ENCODE measurements around the gene TFAP2E. TPM values are rescaled to one million over a fixed set of nuclear protein-coding genes. Genes with fewer than 3 reads are reported as not detected.

Gene TFAP2E
- polyA plus RNA-seq, 1 donor from 2014 or later = 7.0 TPM

GRCh38 chr1:35531368-35531767 is 41.7 kb upstream of the TFAP2E start:
- no peak overlapping the region for H3K4me3 ChIP-seq (ENCODE audit: low read length)
- no peak overlapping the region for H3K4me2 ChIP-seq (ENCODE audit: low read length)
- TF ChIP-seq SMC3 (conservative IDR thresholded peaks at IDR 0.05; ENCODE audit: poor library complexity) = no peak
- no peak for TF ChIP-seq MXI1 (conservative IDR thresholded peaks at IDR 0.05; ENCODE audit: poor library complexity, severe bottlenecking)
- TF ChIP-seq RAD21 (conservative IDR thresholded peaks at IDR 0.05) = no peak
- TF ChIP-seq POLR2AphosphoS5 (IDR thresholded peaks at IDR 0.05) = no peak
- TF ChIP-seq TAF1 (IDR thresholded peaks at IDR 0.05; ENCODE audit: low read depth) = no peak
- TF ChIP-seq CTCF (IDR thresholded peaks at IDR 0.05; ENCODE audit: poor library complexity, severe bottlenecking) = no peak
- TF ChIP-seq EP300 (conservative IDR thresholded peaks at IDR 0.05; ENCODE audit: poor library complexity, severe bottlenecking) = no peak
- no peak for TF ChIP-seq EZH2 (IDR thresholded peaks at IDR 0.05; ENCODE audit: borderline replicate concordance, insufficient read depth, low read length, poor library complexity, severe bottlenecking)
- TF ChIP-seq REST (IDR thresholded peaks at IDR 0.05; ENCODE audit: borderline replicate concordance) = no peak
- H3K9me2 ChIP-seq (ENCODE audit: insufficient read depth, low read length) = no peaks in the 10 kb centered on the region
- H4K20me1 ChIP-seq (ENCODE audit: insufficient read depth) = no peaks in the 10 kb centered on the region
- H3K27me3 ChIP-seq (ENCODE audit: insufficient read depth, low read depth, low read length) = no peaks in the 10 kb centered on the region
- no peaks in the 10 kb centered on the region for H3K79me2 ChIP-seq (replicated peaks; ENCODE audit: insufficient read depth, low read length)
- peaks cover 10% of the 10 kb centered on the region for H3K9me3 ChIP-seq (ENCODE audit: low read length)
- H3F3A ChIP-seq (ENCODE audit: insufficient read depth, low read length, poor library complexity, severe bottlenecking) = no peaks in the 10 kb centered on the region
- peaks cover 7% of the 10 kb centered on the region for H3K36me3 ChIP-seq (ENCODE audit: insufficient read depth, low read length)
- no peak overlapping the region for H3K27ac ChIP-seq (ENCODE audit: low read length)
- H2AFZ ChIP-seq (ENCODE audit: low read depth, low read length) = no peak overlapping the region
- H3K9ac ChIP-seq (ENCODE audit: low read length) = no peak overlapping the region

- Histone ChIP-seq H3K79me2 (replicated peaks; ENCODE audit: insufficient read depth, low read length) (peaks cover 4% of the 10 kb centered on the region), H3F3A (ENCODE audit: insufficient read depth, low read length, poor library complexity, severe bottlenecking) (no peaks in the 10 kb centered on the region), H3K4me3 (ENCODE audit: low read length) (no peak overlapping the region), H3K9me3 (ENCODE audit: low read length) (peaks cover 10% of the 10 kb centered on the region), H3K27ac (ENCODE audit: low read length) (no peak overlapping the region), H3K4me2 (ENCODE audit: low read length) (no peak overlapping the region), H3K36me3 (ENCODE audit: insufficient read depth, low read length) (peaks cover 7% of the 10 kb centered on the region), H3K9ac (ENCODE audit: low read length) (no peak overlapping the region), H2AFZ (ENCODE audit: low read depth, low read length) (no peak overlapping the region), H4K20me1 (ENCODE audit: insufficient read depth) (no peaks in the 10 kb centered on the region), H3K27me3 (ENCODE audit: insufficient read depth, low read depth, low read length) (no peaks in the 10 kb centered on the region), H3K9me2 (ENCODE audit: insufficient read depth, low read length) (no peaks in the 10 kb centered on the region)
- TF ChIP-seq EP300 (conservative IDR thresholded peaks at IDR 0.05; ENCODE audit: poor library complexity, severe bottlenecking) = no peak
- TF ChIP-seq MXI1 (conservative IDR thresholded peaks at IDR 0.05; ENCODE audit: poor library complexity, severe bottlenecking) = no peak
- TF ChIP-seq EZH2 (IDR thresholded peaks at IDR 0.05; ENCODE audit: borderline replicate concordance, insufficient read depth, low read length, poor library complexity, severe bottlenecking) = no peak
- no peak for TF ChIP-seq SMC3 (conservative IDR thresholded peaks at IDR 0.05; ENCODE audit: poor library complexity)
- TF ChIP-seq POLR2AphosphoS5 (IDR thresholded peaks at IDR 0.05) = no peak
- TF ChIP-seq CTCF (IDR thresholded peaks at IDR 0.05; ENCODE audit: poor library complexity, severe bottlenecking) = no peak
- no peak for TF ChIP-seq RAD21 (conservative IDR thresholded peaks at IDR 0.05)
- no peak for TF ChIP-seq REST (IDR thresholded peaks at IDR 0.05; ENCODE audit: borderline replicate concordance)
- TF ChIP-seq TAF1 (IDR thresholded peaks at IDR 0.05; ENCODE audit: low read depth) = no peak
Measured at GRCh38 chr1:35532497-35533223, 40.5 kb upstream of the TFAP2E start.
